Measurements from ENCODE around the gene HS6ST1. TPM values are rescaled to one million over a fixed set of nuclear protein-coding genes. Genes with fewer than 3 reads are reported as not detected.

The HS6ST1 gene
- total RNA-seq, 6 experiments from 2014 or later: 18.0 to 53.5 (median 31.0) TPM

DNA sequence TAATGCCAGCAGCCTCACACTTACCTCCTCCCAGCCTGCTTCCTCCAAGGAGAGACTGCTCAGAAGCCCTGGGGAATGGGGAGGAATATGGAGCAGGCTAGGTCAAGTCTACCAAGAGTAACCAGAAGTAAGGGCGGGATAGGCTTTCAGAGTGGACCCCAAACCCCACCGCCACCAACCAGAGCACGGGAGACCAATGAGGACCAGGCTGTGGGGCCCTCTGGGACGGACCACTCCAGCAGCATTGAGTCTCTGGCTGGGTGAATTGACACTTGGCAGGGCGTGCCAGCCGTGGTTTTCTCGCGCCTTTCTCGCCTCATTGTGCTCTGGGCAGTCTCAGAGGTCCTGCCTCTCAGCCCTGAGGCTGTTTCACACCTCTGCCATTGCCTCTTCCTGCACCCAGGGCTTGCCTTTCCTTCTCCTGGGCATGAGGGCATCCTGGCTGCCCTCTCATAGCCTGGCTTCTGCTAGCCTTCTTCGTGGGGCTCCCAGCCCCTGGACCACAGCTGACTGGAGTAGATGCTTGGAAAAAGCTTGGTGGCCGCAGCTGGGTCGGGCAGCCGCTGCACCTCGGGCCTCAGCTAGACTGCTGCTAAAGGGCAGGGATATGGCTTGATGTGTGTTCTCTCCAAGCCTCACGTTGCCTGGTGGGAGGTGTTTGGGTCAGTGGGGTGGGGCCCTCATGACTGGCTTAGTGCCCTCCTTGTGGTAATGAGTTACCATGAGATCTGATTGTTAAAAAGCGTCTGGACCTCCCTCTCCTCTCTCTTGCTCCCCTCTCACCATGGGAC, 40.5 kb upstream of the HS6ST1 start:
- WGBS (ENCODE audit: insufficient coverage, low coverage, low lambda C conversion rate, missing lambda C conversion rate): 60% methylated on average over 3 of the region's 16 CpGs
- no peak overlapping the region for H3K27ac ChIP-seq
- TF ChIP-seq POLR2A (IDR thresholded peaks at IDR 0.05) (no peak), CTCF (IDR thresholded peaks at IDR 0.05) (no peak)
- no peaks in the 10 kb centered on the region for H3K4me1 ChIP-seq
- no peak overlapping the region for H3K4me3 ChIP-seq
- H3K9me3 ChIP-seq: no peaks in the 10 kb centered on the region
- ATAC-seq: no peak
- no peaks in the 10 kb centered on the region for H3K27me3 ChIP-seq
- intact Hi-C loops (cut with DNase I): no loop called here
- DNase-seq: peak in 1 of 3 donors; percentile 24
- no peaks in the 10 kb centered on the region for H3K36me3 ChIP-seq

GRCh38 chr2:128357506-128358370, 39.1 kb upstream of the HS6ST1 start:
- Histone ChIP-seq H3K4me1 (no peaks in the 10 kb centered on the region), H3K27me3 (no peaks in the 10 kb centered on the region), H3K36me3 (no peaks in the 10 kb centered on the region), H3K9me3 (no peaks in the 10 kb centered on the region), H3K4me3 (no peak overlapping the region), H3K27ac (no peak overlapping the region)
- peak in 1 of 3 donors; percentile 33 for DNase-seq
- intact Hi-C loops (cut with DNase I): no loop called here
- no peak for TF ChIP-seq CTCF (IDR thresholded peaks at IDR 0.05)
- TF ChIP-seq POLR2A (IDR thresholded peaks at IDR 0.05): no peak
- WGBS (ENCODE audit: insufficient coverage, low coverage, low lambda C conversion rate, missing lambda C conversion rate): 85% methylated on average over 9 of the region's 12 CpGs
- ATAC-seq: no peak

GRCh38 chr2:128356127-128356526, 37.5 kb upstream of the HS6ST1 start:
- Histone ChIP-seq H3K27me3 (no peaks in the 10 kb centered on the region), H3K4me3 (no peak overlapping the region), H3K4me1 (no peaks in the 10 kb centered on the region), H3K9me3 (no peaks in the 10 kb centered on the region), H3K36me3 (no peaks in the 10 kb centered on the region), H3K27ac (no peak overlapping the region)
- WGBS (ENCODE audit: insufficient coverage, low coverage, low lambda C conversion rate, missing lambda C conversion rate): 100% methylated on average over 2 of the region's 2 CpGs
- ATAC-seq (no peak), DNase-seq (no peak)
- TF ChIP-seq CTCF (IDR thresholded peaks at IDR 0.05): no peak
- TF ChIP-seq POLR2A (IDR thresholded peaks at IDR 0.05): no peak
- intact Hi-C loops (cut with DNase I): no loop called here

GRCh38 chr2:128354726-128355470, 36.2 kb upstream of the HS6ST1 start:
- H3K4me1 ChIP-seq: no peaks in the 10 kb centered on the region
- ATAC-seq: no peak

More at GRCh38 chr2:128354726-128355470, 36.2 kb upstream of the HS6ST1 start:
- TF ChIP-seq POLR2A (IDR thresholded peaks at IDR 0.05) (no peak), CTCF (IDR thresholded peaks at IDR 0.05) (no peak)
- WGBS (ENCODE audit: insufficient coverage, low coverage, low lambda C conversion rate, missing lambda C conversion rate): 75% methylated on average over 4 of the region's 6 CpGs
- intact Hi-C loops (cut with DNase I): no loop called here
- Histone ChIP-seq H3K27me3 (no peaks in the 10 kb centered on the region), H3K36me3 (no peaks in the 10 kb centered on the region), H3K9me3 (no peaks in the 10 kb centered on the region), H3K27ac (no peak overlapping the region), H3K4me3 (no peak overlapping the region)
- DNase-seq: no peak

All from right lobe of liver (tissue), 6 donors.